A172 (cell line): ENCODE results near the gene ZNF385C. TPM values are rescaled to one million over a fixed set of nuclear protein-coding genes. Genes with fewer than 3 reads are reported as not detected.
A peak's percentile ranks its signal among the peaks of the same experiment; 100 is the strongest.

ENCODE experiments used
- DNase-seq: peaks from one replicate; pipeline ENCODE4 v3.0.0-alpha.2; 2015; ENCODE audit warnings: low spot score
- total RNA-seq: library from RNA; depleted of rRNA; stranded (reverse); fragments of >200 nt; shearing (Covaris generic); gene quantifications from 2 replicates; pipeline ENCODE4 v1.2.3, GENCODE V29; 2014

ZNF385C gene
- total RNA-seq, 1 experiment from 2014 or later = not detected

GRCh38 chr17:42077755-42078154, 20.5 kb downstream of the ZNF385C start:
- no peak for DNase-seq

- no peak for DNase-seq
These were observed 21.3 kb downstream of the ZNF385C start for GRCh38 chr17:42076797-42077559.

GRCh38 chr17:42075789-42076188, 22.5 kb downstream of the ZNF385C start:
- no peak for DNase-seq

- no peak for DNase-seq
These were observed 25.7 kb downstream of the ZNF385C start for GRCh38 chr17:42072323-42073187.

- no peak for DNase-seq
These were observed 26.5 kb downstream of the ZNF385C start for GRCh38 chr17:42071810-42072209.

DNA sequence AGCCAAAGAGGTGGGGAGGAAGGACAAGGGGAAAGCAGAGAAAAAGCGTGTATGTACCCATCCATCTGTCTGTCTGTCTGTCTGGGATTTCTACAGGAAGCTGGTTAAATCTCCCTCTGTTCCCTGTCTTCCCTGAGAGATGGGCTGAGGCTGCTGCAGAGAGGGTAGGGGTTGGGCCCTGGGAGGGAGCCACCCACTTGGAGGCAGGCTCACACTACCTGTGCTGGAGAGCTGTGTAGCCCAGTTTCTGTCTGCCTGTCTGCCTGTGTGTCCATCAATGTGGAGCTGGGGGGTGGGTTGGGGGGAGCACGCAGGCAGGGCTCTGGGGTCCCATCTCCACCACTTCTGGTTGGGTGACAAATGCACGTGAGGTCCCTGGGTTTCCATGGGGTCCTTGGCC, 29.3 kb downstream of the ZNF385C start:
- no peak for DNase-seq

DNA sequence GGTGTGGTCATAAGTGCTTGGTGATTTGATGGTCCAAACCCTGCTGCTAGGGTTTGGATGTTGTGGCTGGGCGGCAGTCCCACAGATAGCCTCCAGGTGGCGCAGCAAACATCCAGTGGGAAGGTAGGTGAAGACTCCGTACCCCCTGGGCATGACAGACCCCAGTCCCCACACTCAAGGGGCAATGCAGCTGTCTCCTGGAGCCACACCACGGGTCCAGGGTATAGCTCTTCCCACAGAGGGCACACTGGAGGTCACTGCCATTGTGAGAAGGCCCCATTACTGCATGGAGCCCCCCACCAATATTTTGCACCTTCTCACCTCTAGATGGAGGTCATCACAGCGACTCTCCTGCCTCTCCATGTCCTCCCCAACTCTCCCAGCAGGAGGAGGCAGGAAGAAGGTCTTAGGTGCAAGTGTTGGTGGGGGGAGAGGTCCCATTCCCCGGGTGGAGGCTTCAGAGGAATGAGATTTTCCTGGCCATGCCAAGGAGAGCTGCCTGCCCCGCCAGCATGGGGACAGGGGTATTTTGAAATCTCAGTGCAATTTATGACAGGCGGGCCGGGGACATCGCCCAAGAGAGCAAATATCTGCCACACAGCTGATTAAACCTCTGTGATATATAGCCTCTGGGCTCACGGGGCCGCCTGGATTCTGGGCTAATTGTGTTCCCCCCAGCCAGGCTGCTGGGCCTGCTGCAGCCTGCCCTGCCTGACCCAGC, 30.7 kb downstream of the ZNF385C start:
- peak; percentile 51 for DNase-seq

- no peak for DNase-seq
These were observed 33.1 kb downstream of the ZNF385C start for GRCh38 chr17:42065201-42065600.

- DNase-seq = no peak
These were observed 35.6 kb downstream of the ZNF385C start for GRCh38 chr17:42062681-42063080.

DNA sequence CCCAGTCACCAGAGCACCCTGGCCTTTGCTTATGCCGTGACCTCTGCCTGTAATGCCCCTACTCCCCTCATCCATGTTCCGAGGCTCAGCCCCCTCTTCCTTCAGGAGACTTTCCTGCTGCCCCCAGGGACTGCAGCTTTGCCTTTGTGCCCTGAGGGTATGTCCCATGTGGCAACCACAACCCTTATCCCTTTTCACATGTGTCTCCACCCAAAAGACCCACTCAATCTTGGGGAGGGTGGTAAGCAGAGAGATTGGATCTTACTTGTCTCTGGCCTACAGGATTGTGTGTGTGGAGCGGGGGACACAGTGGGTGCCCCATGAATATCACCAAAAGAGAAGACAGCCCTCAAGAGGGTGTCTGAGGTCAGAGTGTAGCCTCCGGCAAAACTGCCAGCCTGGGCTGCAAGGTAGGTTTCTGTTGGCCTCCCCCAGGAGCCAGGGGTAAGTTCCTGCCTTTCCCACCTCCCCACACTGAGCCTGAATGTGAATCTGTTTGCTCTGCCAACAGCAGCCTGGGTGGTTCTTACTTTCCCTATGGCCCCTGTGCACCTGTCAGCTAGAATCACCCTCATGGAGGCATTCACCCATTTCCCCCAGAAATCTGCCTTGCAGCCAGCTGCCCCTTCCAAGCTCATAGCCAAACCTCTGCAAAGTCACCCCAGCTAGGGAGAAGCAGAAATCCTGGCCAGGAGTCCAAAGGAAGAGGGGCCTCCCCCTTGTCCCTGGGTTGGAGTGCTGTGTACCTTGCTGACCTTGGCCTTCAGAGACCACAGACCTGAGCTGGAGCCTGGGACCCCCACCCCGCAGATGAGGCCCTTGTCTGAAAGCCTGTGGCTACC, 36.4 kb downstream of the ZNF385C start:
- DNase-seq = no peak

DNA sequence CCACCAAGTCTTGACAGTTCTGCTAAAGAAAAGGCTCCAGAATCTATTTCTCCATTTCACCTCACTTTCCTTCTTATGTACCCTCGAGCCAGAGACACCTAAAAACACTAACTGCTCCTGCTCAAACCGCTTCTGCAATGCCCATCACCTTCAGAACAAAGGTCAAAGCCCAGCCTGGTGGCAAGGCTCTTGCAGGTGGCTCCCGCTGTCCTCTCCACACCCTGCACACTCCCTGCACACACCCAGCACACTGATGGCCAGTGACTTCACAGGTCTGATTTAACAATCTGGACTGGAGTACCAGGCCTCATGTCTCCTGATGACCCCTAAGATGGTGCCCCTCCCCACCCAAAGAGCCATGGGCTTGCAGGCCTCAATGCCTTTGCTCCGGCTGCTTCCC, 38.0 kb downstream of the ZNF385C start:
- no peak for DNase-seq

DNA sequence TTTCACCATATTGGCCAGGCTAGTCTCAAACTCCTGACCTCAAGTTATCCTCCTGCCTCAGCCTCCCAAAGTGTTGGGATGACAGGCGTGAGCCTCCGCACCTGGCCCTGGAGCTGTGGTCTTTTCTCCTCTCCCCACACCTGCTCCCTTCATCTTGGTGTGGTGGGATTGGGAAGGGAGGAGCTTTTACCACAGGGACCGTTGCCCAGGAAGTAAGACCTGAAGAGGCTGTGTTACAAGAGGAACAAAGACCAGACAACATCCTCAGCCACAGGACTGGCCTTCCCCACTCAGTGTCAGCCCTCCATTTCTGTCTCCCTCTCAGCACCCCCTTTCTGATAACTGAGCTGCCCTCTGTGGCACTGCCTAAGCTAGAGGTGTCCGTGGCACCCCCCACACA, 38.5 kb downstream of the ZNF385C start:
- no peak for DNase-seq

DNA sequence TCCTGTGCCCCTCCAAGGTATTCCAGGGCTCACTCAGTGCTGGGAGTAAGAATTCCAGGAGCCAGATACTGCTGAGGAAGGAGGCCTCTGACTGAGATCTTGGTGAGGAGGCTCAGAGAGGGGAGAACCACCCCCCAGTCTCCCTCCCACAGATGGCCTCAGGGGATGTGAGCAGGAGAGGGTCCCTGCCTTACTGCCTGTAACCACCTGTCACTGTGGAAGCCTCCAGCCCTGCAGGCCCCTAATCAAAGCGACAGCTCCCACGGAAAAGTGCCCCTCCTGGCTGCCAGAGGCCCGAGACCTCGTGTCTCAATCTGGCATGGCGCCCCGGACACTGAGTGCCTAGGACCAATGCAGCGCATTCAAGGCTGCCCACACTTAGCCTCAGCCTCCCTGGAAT, 40.2 kb downstream of the ZNF385C start:
- no peak for DNase-seq

DNA sequence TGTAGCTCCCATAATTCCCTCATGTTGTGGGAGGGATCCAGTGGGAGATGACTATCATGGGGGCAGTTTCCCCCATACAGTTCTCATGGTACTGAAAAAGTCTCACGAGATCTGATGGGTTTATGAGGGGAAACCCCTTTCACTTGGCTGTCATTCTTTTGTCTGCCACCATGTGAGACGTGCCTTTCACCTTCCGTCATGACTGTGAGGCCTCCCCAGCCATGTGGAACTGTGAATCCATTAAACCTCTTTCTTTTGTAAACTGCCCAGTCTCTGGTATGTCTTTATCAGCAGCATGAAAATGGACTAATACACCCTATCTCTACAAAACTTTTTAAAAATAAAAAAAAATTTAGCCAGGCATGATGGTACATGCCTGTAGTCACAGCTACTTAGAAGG, 41.6 kb downstream of the ZNF385C start:
- no peak for DNase-seq

GRCh38 chr17:42055496-42055895, 42.8 kb downstream of the ZNF385C start:
- DNase-seq = peak; percentile 46

GRCh38 chr17:42055027-42055426, 43.2 kb downstream of the ZNF385C start:
- DNase-seq = no peak

- DNase-seq = no peak
These were observed 44.4 kb downstream of the ZNF385C start for GRCh38 chr17:42053731-42054500.

- DNase-seq = no peak
These were observed 45.9 kb downstream of the ZNF385C start for GRCh38 chr17:42052346-42052877.

GRCh38 chr17:42051645-42052044, 46.6 kb downstream of the ZNF385C start:
- DNase-seq = no peak

DNA sequence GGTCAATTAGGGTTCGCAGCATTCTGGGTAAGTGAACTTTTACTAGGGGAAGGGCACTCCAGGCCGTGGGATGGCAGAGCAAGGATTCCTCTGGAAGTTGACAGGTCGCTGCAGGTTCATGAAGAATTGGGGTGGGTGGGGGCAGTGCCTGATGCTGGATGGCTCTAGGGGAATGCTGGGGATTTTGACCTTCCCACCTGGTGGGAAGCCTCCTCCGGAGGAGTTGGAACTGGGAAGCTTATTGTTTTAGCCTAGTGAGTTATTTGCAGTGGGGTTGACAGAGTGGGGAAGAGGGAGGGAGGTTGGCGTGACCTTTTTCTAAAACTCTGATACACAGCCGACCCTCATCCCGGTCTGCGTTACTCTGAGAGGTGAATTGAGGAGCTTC, 47.3 kb downstream of the ZNF385C start:
- DNase-seq = no peak
